ENCODE measurements around the gene NIM1K.

The NIM1K gene

DNA sequence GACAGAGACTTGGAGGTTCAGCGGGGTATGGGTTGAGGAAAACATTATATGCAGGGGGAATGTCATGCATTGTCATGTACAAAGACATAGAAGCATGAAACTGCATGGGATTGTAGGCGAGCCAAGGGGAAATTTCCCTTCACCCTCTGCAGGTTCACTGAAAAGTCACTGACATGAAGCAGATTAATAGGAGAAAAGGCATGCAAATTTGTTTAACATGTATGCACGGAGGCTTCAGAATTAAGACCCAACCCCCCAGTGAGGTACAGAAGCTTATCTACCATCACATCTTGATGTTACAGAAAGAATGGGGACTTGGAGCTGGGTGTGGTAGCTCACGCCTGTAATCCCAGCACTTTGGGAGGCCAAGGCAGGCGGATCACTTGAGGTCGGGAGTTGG is 18.5 kb downstream of the NIM1K start:
- no peak overlapping the region for H3K27ac ChIP-seq
- no peak for TF ChIP-seq ZFX (IDR thresholded peaks at IDR 0.05; ENCODE audit: borderline replicate concordance)
- TF ChIP-seq, protein P1, sequence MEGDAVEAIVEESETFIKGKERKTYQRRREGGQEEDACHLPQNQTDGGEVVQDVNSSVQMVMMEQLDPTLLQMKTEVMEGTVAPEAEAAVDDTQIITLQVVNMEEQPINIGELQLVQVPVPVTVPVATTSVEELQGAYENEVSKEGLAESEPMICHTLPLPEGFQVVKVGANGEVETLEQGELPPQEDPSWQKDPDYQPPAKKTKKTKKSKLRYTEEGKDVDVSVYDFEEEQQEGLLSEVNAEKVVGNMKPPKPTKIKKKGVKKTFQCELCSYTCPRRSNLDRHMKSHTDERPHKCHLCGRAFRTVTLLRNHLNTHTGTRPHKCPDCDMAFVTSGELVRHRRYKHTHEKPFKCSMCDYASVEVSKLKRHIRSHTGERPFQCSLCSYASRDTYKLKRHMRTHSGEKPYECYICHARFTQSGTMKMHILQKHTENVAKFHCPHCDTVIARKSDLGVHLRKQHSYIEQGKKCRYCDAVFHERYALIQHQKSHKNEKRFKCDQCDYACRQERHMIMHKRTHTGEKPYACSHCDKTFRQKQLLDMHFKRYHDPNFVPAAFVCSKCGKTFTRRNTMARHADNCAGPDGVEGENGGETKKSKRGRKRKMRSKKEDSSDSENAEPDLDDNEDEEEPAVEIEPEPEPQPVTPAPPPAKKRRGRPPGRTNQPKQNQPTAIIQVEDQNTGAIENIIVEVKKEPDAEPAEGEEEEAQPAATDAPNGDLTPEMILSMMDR (IDR thresholded peaks at IDR 0.05), result no peak

DNA sequence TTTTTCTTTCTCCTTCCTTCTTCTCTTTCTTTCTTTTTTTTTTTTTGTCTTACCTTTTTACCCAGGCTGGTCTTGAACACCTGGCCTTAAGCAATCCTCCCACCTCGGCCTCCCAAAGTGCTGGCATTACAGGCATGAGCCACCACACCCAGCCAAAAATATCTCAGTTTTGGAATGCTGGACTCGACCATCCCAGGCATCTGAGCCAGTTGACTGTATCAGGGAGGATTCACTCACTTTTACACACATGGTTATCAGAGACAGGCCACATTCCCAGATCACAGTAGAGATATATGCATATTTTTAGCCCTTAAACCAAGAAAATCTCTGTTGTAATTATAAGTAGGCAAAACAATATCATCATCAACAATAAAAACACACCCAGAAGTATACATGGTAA is 21.9 kb downstream of the NIM1K start:
- no peak overlapping the region for H3K27ac ChIP-seq
- TF ChIP-seq, protein P1 (IDR thresholded peaks at IDR 0.05), result no peak
- TF ChIP-seq ZFX (IDR thresholded peaks at IDR 0.05; ENCODE audit: borderline replicate concordance), result no peak

DNA sequence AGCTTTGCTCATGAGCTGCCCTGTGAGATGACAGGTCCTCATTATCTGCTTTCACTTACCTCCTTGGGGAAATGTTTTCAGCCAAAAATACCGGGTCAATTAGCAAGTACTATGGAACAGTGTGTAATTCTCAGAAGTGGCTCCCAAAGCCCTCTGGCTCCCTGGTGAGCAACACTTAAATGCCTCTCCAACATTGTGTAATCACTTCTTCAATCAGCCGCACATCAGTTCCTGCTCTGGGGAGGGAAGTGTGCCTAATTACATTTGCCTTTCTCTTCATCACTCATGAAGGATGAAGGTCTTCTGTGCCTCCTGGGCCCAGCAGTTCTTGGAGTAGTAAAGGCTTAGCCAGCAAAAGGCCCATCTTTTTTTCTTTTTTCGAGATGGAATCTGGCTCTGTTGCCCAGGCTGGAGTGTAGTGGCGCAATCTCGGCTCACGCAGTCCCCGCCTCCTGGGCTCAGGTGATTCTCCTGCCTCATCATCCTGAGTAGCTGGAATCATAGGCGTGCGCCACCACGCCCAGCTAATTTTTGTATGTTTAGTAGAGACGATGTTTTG is 23.1 kb downstream of the NIM1K start:
- H3K27ac ChIP-seq, result no peak overlapping the region
- no peak for TF ChIP-seq ZFX (IDR thresholded peaks at IDR 0.05; ENCODE audit: borderline replicate concordance)
- TF ChIP-seq, protein P1 (IDR thresholded peaks at IDR 0.05), result no peak

DNA sequence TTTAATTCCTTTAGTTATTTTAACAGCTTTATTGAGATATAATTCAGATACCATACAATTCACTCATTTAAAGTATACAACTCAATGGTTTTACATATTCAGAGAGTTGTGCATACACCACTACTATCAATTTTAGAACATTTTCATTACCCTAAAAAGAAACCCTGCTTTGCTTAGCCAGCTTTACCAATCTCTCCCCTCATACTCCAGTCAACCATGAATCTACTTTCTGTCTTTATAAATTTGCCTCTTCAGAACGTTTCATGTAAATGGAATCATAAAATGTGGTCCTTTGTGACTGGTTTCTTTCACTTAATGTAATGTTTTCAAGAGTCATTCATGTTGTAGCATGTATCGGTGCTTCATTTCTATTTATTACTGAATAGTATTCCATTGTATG is 24.9 kb downstream of the NIM1K start:
- TF ChIP-seq, protein P1 (IDR thresholded peaks at IDR 0.05), result no peak
- TF ChIP-seq ZFX (IDR thresholded peaks at IDR 0.05; ENCODE audit: borderline replicate concordance), result no peak
- H3K27ac ChIP-seq, result no peak overlapping the region

DNA sequence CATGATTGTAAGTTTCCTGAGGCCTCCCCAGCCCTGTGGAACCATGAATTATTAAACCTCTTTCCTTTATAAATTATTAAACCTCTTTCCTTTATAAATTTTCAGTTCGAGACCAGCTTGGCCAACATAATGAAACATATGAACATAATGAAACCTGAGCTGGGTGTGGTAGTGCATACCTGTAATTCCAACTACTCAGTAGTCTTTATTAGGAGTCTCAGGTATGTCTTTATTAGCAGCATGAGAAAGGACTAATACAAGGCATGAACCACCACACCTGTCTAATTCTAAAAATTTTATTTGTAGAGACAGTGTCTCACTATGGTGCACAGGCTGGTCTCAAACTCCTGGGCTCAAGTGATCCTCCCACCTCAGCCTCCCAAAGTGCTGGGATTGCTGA is 27.1 kb downstream of the NIM1K start:
- TF ChIP-seq, protein P1 (IDR thresholded peaks at IDR 0.05), result no peak
- TF ChIP-seq ZFX (IDR thresholded peaks at IDR 0.05; ENCODE audit: borderline replicate concordance), result no peak
- no peak overlapping the region for H3K27ac ChIP-seq

DNA sequence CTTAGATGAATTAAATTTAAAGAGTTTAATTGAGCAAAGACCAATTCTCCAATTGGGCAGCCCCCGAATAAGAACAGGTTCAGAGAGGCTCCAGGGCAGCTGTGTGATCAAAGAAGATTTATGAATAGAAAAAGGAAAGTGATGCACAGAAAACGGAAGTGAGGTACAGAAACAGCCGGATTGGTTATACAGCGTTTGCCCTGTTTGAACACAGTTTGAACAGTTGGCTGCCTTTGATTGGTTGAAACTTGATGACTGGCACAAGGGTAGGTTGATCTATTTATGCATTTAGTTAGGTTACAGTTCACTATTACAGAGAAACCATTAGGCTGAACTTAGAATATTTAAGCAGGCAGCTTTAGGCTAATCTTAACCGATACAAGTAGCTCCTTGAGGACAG is 29.5 kb downstream of the NIM1K start:
- TF ChIP-seq ZFX (IDR thresholded peaks at IDR 0.05; ENCODE audit: borderline replicate concordance), result no peak
- TF ChIP-seq, protein P1 (IDR thresholded peaks at IDR 0.05), result no peak
- no peak overlapping the region for H3K27ac ChIP-seq

DNA sequence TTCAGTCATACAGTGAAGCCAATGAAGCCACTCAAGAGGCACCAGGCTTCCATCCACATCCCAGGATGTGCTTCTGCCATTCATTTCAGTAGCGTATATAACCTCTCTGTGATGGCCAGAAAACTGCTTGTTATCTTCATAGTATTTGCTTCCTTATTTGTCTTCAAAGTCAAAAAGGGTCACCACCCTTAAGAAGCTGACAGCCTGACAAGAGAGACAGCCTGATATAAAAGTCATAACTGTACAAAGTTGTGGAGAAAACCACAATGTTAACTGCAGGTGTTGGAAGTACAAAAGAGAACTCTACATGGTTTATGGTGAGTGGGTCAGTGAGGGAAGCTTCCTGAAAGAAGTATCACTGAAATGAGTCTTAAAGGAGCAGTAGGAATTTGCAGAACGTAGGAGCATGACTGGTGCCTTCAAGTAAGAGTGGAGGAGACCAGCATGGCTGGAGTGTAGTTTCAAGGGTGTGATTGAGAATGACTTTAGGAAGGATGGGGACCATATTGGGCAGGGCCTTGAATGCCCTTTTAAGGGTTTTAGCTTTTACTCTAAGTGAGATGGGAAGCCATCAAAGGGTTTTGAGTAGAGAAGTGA is 33.7 kb downstream of the NIM1K start:
- no peak overlapping the region for H3K27ac ChIP-seq
- no peak for TF ChIP-seq ZFX (IDR thresholded peaks at IDR 0.05; ENCODE audit: borderline replicate concordance)
- TF ChIP-seq, protein P1 (IDR thresholded peaks at IDR 0.05), result no peak
